ENCODE measurements around the gene ZHX3.

DNA sequence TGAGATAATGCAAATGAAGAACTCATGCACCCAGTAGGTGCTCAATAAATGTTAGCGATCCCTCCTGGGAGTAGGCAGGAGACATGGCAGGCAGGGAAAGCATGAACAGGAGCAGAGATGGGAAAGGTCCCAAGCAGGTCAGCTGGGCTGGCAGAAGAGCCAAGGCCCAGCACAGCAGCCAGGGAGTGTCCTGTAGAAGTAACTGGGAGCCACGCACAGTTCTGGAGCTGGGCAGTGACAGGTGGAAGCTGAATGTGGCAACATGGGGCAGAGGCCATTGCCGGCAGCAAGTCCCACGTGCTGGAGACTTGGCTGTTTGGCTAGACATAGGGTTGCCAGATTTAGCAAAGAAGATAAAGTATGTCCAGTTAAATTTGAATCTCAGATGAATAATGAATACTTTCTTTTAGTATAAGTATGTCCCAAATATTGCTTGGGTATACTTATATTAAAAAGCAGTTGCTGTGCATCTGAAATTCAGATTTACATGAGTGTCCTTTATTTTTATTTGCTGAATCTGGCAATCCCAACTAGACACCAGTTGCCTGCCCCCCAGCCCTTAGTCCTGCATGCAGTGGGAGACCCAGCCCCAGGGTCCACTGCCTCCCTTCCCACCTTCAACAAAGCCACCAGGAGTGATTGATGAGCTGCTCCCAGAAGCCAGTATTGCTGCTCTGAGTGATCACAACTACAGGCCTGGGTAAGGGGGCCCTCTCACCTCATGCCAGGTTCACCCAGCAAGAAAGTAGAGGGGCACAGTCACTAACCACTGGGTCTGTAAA is 19.4 kb upstream of the ZHX3 start:
- no peak for TF ChIP-seq CTCF (IDR thresholded peaks at IDR 0.05)
- TF ChIP-seq POLR2AphosphoS5 (IDR thresholded peaks at IDR 0.05; ENCODE audit: insufficient read depth in 1 of 2, low read depth in 1 of 2), result no peak
